Body of pancreas (tissue), 4 donors: ENCODE results near the gene LAMC2.

Source experiments
- CTCF ChIP-seq, 7 experiments: fragments of 450-650 bp in 4 of 7; fragments of 200-600 bp in 3 of 7; sonication (generic) in 3 of 7; IDR thresholded peaks; one replicate each; pipeline ENCODE4 v1.5.1; 2016 to 2019; ENCODE audit warnings: antibody characterized with exemption in 7 of 7
- POLR2A ChIP-seq, 3 donors: fragments of 450-650 bp; IDR thresholded peaks; one replicate each; pipeline ENCODE4 v1.6.1; 2016; ENCODE audit warnings: antibody characterized with exemption in 3 of 3, mild to moderate bottlenecking in 2 of 3

- no peak for TF ChIP-seq CTCF (IDR thresholded peaks at IDR 0.05)
- TF ChIP-seq POLR2A (IDR thresholded peaks at IDR 0.05), result no peak
Observed at GRCh38 chr1:183219616-183220009, 33.5 kb downstream of the LAMC2 start.
